GM19239 (cell line): ENCODE results near the gene ROBO1.

Experiments used
- DNase-seq: peaks from one replicate; pipeline ENCODE4 v3.0.0; 2011; ENCODE audit warnings: low spot score; ENCODE audit not compliant: insufficient read length
- FAIRE-seq: peaks from 2 replicates; lab custom pipeline; 2011; peaks lifted over from hg19 to GRCh38; lab: Jason Lieb, UNC

The ROBO1 gene

DNA sequence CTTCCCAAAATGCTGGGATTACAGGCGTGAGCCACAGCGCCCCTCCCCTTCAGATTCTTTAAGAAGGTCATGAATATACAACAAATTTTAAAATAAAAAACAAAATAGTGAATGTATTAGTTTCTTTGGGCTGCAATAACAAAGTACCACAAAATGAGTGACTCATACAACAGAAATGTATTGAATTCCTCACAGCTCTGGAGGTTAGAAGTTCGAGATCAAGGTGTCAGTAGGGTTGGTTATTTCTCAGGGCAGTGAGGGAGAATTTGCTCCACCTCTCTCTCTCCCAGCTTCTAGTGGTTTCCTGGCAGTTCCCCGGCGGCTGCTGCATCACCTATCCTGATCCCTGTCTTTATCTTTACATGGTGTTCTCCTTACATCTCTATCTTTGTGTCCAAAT is 804.0 kb downstream of the ROBO1 start:
- FAIRE-seq (no peak), DNase-seq (no peak)

GRCh38 chr3:78957456-78957855 is 810.3 kb downstream of the ROBO1 start:
- DNase-seq (no peak), FAIRE-seq (no peak)

GRCh38 chr3:78951342-78951945 is 816.4 kb downstream of the ROBO1 start:
- DNase-seq = no peak
- no peak for FAIRE-seq

GRCh38 chr3:78941587-78941986 is 826.2 kb downstream of the ROBO1 start:
- no peak for FAIRE-seq
- no peak for DNase-seq

- FAIRE-seq (no peak), DNase-seq (no peak)
Measured at GRCh38 chr3:78940626-78941025, 827.2 kb downstream of the ROBO1 start.

- DNase-seq = no peak
- FAIRE-seq = no peak
Measured at GRCh38 chr3:78940128-78940527, 827.7 kb downstream of the ROBO1 start.

DNA sequence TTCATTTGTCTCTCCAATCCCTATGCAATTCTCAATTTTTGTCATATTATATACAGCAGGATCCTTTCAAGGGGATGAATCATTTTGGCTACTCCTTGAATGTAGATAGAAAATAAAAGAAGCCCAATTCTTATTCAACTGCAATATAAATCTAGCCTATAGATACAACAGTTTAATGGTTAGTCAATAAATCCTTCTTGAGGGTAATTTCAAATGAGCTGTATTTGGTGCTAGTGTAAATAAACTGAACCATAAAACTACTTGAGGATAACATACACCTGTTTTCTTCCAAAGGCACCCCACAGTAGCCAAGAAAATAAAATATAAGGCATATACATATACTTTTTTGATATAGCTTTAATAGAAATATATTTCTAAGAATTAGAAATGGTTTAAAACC is 830.3 kb downstream of the ROBO1 start:
- FAIRE-seq (no peak), DNase-seq (no peak)

DNA sequence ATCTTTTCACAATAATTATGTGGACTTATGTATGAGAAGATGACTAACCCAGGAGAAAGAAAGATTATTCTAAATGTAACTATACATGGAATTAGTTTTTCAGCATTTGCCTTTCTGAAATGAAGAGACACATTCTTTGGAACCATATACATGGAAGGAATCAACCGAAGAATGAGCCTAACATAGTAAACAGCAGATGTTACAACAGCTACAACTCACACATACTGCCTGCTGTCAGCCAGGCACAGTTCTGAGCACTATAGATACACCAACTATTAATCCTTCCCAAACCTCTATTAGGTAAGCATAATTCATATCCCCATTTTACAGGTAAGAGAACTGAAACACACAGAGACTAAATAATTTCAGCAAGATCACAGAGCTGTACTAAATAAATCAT is 840.0 kb downstream of the ROBO1 start:
- no peak for FAIRE-seq
- no peak for DNase-seq

GRCh38 chr3:78926523-78926922 is 841.3 kb downstream of the ROBO1 start:
- no peak for DNase-seq
- no peak for FAIRE-seq

GRCh38 chr3:78924711-78925110 is 843.1 kb downstream of the ROBO1 start:
- FAIRE-seq (no peak), DNase-seq (no peak)

DNA sequence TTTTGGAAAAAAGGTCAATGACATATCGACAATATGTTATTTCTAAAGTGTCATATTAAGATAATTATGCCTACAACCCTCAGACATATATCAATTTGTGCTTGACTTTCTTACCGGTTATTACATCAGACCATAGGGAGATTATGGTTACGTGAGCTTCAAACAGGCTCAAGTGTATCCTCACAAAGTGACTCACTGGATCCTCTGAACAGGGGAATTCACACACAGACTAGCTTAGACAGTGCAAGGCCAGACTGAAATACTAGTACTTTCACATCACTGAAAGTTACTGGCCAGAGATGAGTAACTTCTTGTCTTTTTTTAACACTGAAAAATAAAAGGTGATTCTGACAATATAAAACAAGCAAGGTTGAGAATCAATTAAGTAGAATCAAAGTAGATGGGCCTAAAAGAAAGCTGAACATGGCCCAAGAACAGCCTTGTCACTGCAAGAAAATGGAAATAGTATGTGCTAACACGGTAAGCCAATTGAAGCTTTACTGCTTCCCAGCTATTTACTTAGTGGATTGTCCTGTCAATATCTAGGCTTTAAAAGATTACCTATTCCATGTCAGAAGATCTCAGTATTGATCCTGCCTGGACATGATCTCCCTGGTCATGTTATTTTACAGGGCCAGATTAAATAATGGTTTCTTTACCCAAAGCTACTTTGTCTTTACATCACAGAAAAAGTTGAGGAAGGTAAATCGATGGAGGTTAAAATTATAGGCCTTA is 848.6 kb downstream of the ROBO1 start:
- FAIRE-seq (no peak), DNase-seq (no peak)

GRCh38 chr3:78918361-78919020 is 849.3 kb downstream of the ROBO1 start:
- FAIRE-seq (no peak), DNase-seq (no peak)

- DNase-seq (no peak), FAIRE-seq (no peak)
Measured at GRCh38 chr3:78917536-78917935, 850.3 kb downstream of the ROBO1 start.

DNA sequence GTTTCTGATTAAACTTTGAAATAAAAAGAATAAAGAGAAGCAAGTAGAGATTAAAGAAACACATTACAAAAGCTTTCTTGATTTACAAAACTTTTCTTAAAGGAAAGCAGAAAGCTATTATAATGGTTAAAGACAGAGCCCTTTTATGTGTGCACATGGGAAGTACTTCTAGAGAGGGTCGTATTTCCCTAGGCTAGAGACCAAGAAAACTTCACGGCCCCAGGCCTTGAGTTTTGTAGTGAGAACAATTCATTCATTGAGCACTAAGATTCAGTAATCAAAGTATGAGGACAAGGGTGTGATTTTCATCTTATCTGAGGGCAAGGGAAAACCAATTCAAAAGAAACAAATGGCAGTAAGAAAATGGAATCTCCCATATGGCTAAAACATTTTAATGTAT is 854.1 kb downstream of the ROBO1 start:
- FAIRE-seq (no peak), DNase-seq (no peak)

GRCh38 chr3:78912687-78913086 is 855.1 kb downstream of the ROBO1 start:
- DNase-seq (no peak), FAIRE-seq (no peak)

DNA sequence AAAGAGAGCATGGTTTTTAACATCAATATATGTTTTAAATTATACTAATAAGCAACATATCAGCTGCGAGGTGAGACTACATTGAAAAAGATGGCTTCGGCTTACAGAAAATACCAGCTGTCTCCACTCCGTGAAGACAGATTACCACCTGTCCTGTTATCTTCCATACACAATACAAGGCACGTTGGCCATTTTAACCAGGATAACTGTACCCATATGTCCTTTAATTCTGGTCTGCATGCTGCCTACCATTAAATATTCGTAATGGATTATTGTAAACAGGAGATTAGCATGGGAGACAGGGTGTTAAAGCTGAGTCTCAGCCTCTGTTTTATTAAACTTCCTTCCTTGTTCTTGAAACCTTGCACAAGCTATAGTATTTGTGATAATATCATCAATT is 855.5 kb downstream of the ROBO1 start:
- no peak for DNase-seq

DNA sequence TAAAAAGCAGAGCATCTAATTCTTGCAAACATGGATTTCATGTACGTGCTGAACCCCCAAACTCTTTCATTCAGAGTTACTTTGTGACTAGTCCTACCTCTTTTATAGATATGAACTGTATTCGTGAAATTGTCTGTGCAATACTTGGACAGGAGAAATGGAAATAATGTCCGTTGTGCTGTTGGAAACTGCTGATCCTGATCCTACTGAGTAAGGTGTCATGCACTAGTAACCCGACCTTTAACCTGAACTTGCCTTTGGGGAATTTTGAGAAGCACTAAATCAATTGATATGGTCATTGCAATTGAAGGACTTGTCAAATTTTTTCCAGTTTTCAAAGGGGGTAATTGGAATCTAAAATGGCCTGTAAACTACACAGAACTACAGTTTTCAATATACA is 856.4 kb downstream of the ROBO1 start:
- no peak for DNase-seq
- FAIRE-seq = no peak

More for the DNA sequence above, 855.5 kb downstream of the ROBO1 start:
- FAIRE-seq = no peak

DNA sequence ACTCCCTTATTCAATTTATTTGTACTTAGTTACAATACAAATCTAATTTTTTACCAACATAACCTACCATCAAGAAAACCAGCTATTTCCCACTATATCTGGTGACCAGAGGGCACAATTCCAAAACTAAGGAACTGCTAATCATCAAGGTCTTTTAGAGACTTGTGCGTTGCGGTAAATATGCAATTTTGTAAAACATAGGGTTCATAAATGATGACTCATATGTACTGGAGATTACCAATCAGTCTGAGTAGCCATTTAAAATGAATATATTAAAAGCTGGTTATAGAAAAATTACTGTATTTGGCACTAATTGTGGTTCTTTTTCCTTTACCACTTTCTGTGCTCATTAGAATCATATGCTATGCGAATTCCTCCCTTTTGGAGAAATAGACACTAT is 859.6 kb downstream of the ROBO1 start:
- no peak for DNase-seq
- no peak for FAIRE-seq

- FAIRE-seq = no peak
- DNase-seq = no peak
Measured at GRCh38 chr3:78907367-78907766, 860.4 kb downstream of the ROBO1 start.

DNA sequence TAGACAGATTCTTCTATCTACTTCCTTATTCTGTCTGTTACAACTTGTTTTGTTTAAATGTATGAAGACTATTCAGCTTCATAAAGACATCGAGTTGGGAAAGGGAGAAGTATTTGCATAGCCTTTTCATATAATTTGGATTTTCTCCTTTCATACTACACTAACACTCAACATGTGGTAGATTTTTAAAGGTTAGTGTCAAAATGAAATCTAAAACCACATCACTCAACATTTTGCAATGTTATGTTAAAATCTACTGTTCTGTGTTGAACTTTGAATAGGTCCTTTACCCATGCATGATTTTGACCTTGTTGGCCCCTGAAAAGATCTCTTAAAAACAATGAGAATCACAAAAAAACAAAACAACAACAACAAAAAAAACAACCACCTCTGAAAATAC is 860.9 kb downstream of the ROBO1 start:
- no peak for FAIRE-seq

DNA sequence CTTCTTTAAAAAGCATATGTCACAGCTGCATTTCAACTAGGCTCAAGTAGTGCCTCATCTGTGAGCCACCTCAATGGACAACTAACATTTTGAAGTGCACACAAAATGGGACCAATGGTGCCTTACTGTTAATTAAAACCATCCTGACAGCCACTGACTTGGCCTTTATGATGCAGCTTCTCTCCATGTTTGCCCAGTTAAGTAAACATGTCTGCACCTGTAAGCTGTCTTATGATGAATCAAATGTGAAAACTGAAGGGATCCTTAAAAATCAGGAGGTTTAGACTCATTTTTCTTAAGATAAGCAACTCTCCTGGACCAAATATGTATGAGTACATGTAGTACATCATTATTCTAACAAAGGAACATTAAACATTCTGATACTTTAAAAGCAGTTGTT is 861.6 kb downstream of the ROBO1 start:
- no peak for DNase-seq
- FAIRE-seq = no peak

More for the DNA sequence above, 860.9 kb downstream of the ROBO1 start:
- DNase-seq = no peak

GRCh38 chr3:78905700-78906099 is 862.1 kb downstream of the ROBO1 start:
- FAIRE-seq = no peak
- DNase-seq = no peak
